SIG-M5 treated with dmso at 0.1 percent for 504 hours (cell line): ENCODE data around the gene SHPK.
A peak's percentile ranks its signal among the peaks of the same experiment; 100 is the strongest.

Experiments
- DNase-seq: peaks from one replicate; lab custom pipeline; 2025; ENCODE audit not compliant: unreplicated experiment; lab: John Stamatoyannopoulos, UW

SHPK gene

GRCh38 chr17:3663102-3664011 is 27.3 kb upstream of the SHPK start:
- DNase-seq = no peak

DNA sequence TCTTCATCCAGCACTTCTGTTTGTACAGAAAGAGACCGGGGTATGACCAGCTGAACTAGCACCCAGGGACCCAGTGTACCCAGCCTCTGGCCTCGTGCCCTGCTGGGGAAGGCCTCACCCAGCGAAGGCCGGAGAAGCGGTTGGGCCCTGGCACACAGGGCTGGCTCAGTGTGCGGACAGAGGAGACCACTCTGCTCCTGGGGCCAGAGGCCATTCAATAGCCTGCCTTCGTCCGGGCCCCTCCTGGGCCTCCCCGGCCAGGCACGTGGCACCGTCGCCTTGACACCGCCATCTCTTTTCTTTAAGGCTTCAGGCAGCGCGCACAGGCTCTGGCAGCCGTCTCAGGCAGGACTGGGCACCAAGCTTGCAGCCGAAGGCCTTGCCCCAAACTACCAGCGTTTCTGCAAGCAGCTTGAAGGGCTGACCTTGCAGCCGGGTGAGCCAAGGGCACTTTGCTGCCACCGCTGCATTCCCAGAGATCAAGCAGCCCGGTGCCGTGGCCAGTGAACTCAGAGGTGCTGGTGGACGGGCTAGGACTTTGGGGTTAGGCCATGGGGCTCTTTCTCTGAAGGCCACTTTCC is 24.4 kb upstream of the SHPK start:
- DNase-seq = no peak

- DNase-seq = no peak
Measured at GRCh38 chr17:3659541-3660111, 23.6 kb upstream of the SHPK start.

GRCh38 chr17:3658784-3659449 is 22.9 kb upstream of the SHPK start:
- DNase-seq = no peak

GRCh38 chr17:3657874-3658783 is 22.1 kb upstream of the SHPK start:
- no peak for DNase-seq

DNA sequence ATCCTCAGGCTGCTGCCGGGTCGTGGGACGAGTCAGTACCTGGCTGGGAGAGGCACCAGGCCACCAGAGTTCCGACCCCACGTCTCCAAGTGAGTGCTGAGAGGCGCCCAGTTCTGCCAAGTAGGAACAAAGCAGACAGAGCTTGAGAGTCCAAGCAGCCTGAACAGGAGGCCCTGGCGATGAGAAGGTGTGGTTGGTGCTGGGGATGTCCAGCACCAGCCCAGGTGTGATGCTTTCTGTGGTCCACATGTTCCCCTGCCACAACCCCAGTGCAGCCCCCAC is 21.5 kb upstream of the SHPK start:
- no peak for DNase-seq

- DNase-seq = no peak
Measured at GRCh38 chr17:3656755-3657587, 20.9 kb upstream of the SHPK start.

DNA sequence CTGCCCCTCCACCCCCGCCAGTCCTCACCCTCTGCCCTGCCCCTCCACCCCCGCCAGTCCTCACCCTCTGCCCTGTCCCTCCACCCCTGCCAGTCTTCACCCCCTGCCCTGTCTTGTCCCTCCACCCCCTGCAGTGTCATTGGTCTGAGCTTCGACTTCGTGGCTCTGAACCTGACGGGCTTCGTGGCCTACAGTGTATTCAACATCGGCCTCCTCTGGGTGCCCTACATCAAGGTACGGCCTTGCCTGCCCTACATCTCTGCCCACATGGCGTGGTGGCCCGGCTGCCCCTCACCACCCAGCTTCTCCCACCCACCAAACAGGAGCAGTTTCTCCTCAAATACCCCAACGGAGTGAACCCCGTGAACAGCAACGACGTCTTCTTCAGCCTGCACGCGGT is 20.3 kb upstream of the SHPK start:
- no peak for DNase-seq

DNA sequence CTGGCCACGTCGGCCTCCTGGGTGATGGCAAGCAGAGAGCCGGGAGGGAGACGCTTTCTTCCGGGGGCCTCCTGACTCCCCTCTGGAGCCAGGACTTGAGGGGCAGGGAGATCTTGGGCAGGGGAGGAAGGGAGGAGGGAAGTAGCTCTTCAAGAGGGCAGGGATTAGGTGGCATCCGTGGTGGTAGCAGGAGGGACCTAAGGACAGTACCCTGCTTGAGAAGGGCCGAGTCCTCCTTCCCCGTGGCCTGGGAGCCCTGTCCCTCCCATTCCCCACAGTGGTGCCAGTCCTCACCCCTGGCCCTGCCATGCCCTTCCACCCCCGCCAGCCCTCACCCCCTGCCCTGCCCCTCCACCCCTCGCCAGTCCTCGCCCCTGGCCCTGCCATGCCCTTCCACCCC is 19.7 kb upstream of the SHPK start:
- DNase-seq = no peak

- peak; percentile 55 for DNase-seq
Measured at GRCh38 chr17:3647769-3648555, 11.9 kb upstream of the SHPK start.

GRCh38 chr17:3647251-3647650 is 11.2 kb upstream of the SHPK start:
- no peak for DNase-seq

GRCh38 chr17:3645310-3645709 is 9.3 kb upstream of the SHPK start:
- DNase-seq = no peak

DNA sequence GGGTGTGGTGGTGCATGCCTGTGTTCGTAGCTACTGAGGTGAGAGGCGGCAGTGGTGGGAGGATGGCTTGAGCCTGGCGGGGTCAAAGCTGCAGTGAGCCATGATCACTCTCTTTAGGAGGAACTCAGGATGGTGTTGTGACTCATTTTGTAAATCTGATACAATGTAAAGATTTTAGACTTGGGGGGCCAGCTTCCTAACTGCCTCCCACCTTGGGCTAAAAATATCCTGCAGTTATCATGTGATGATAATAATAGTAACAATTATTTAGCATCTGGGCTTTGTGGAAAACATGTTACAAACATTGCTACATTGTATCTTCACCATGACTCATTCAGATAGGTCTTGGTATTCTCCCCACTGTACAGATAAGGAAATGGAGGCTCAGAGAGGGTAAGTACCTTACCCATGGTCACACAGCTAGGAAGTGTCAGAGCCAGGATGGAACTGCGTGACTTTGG is 7.9 kb upstream of the SHPK start:
- DNase-seq = no peak

GRCh38 chr17:3641717-3642486 is 5.9 kb upstream of the SHPK start:
- DNase-seq = no peak

- no peak for DNase-seq
Measured at GRCh38 chr17:3641014-3641413, 5.0 kb upstream of the SHPK start.

DNA sequence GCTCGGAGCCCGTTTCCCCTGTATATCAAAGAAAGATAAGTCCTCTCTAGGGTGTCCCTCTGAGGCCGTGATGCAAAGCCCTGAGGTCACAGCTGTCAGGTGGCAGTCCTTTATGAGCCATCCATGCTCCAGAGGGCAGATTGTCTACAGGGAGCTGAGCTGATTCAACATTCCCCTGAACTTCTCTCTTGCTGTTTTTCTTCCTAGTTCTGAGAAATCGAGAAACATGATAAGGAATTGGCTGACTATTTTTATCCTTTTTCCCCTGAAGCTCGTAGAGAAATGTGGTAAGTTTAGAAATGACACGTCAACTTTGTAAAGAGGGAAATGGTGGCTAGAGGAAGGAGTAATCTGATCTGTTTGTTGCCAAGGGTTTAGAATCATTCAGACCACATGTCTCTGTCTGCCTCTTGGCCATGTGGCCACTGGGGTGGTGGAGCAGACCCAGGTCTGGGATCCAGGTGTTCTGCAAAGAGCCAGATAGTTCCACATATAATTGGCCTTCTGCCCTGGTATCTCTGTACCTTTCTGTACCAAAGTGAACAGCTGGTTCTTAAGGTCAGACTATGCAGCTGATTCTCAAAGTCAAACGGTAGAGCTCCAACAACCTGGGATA is 4.0 kb upstream of the SHPK start:
- peak; percentile 55 for DNase-seq

DNA sequence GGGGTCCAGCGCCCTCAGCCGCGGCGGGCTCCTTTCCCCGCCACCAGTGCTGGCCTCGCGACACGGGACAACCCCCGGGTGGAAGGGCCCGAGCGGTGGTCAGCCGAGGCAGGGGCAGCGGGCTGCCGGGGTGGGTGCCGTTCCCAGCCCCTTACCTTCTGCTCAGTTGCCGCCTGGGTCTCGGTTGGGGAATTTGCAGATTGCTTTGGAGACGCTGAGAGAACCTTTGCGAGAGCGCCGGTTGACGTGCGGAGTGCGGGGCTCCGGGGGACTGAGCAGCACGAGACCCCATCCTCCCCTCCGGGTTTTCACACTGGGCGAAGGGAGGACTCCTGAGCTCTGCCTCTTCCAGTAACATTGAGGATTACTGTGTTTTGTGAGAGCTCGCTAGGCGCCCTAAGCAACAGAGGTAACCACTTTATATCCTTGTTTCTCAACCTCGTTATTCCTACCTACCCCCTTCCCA is 891 bp upstream of the SHPK start:
- no peak for DNase-seq
